ENCODE results near the gene SETD7. TPM values are rescaled to one million over a fixed set of nuclear protein-coding genes. Genes with fewer than 3 reads are reported as not detected.
A peak's percentile ranks its signal among the peaks of the same experiment; 100 is the strongest.

SETD7 gene
- total and polyA plus RNA-seq, 12 donors = 12.0 to 79.2 (median 52.8) TPM

DNA sequence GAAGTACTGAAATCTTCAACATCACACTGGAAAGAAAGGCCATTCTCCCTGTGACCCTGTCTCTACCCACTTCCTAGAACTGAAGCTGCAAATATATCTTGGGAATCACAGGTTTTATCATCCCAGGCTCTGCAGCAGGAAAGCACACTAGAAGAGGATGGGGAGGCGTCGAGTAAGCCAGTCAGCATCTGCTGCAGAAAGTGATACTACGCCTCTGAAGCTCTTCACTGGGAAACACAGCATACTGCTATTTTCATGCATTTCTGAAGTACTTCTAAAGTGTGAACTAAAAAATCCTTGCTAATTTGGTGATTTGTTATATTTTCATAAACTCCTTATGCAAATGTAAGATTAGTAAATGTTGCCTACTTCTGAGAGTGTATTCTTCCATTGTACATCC is 73.0 kb downstream of the SETD7 start:
- intact Hi-C loops (cut with DNase I) = no loop called here
- H3K27ac ChIP-seq = no peak overlapping the region
- H3K9me3 ChIP-seq = no peaks in the 10 kb centered on the region
- 93 to 95% methylated on average over 3 of the region's 3 CpGs for WGBS, 2 donors
- no peaks in the 10 kb centered on the region for H3K27me3 ChIP-seq
- DNase-seq (no peak), ATAC-seq (no peak)
- peaks cover 0 to 5% (median 0%) of the 10 kb centered on the region in 9 donors for H3K4me1 ChIP-seq
- TF ChIP-seq, protein P1, sequence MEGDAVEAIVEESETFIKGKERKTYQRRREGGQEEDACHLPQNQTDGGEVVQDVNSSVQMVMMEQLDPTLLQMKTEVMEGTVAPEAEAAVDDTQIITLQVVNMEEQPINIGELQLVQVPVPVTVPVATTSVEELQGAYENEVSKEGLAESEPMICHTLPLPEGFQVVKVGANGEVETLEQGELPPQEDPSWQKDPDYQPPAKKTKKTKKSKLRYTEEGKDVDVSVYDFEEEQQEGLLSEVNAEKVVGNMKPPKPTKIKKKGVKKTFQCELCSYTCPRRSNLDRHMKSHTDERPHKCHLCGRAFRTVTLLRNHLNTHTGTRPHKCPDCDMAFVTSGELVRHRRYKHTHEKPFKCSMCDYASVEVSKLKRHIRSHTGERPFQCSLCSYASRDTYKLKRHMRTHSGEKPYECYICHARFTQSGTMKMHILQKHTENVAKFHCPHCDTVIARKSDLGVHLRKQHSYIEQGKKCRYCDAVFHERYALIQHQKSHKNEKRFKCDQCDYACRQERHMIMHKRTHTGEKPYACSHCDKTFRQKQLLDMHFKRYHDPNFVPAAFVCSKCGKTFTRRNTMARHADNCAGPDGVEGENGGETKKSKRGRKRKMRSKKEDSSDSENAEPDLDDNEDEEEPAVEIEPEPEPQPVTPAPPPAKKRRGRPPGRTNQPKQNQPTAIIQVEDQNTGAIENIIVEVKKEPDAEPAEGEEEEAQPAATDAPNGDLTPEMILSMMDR (IDR thresholded peaks at IDR 0.05) = no peak
- no peak overlapping the region for H3K4me3 ChIP-seq
- H3K36me3 ChIP-seq = no peaks in the 10 kb centered on the region

DNA sequence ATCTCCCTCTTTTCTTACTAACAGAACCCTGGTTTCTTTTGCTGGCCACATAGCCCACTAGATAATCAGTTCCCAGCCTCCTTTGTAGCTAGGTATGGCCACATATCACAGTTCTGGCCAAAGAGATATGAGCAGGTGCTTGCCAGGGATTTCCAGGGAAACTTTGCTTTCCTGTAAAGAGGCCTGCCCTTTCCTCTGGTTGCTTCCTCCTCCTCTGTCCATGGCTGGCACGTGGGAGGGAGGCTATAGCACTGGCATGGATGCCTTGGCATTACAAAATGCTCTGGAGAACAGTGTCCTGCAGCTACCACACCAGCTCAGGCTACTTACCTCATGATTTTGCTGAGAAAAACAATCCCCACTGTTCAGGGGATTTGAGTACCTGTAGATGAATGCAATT is 74.6 kb downstream of the SETD7 start:
- H3K9me3 ChIP-seq = no peaks in the 10 kb centered on the region
- ATAC-seq (peak in 1 of 8 donors; percentile 76), DNase-seq (no peak)
- no peak overlapping the region for H3K4me3 ChIP-seq
- H3K36me3 ChIP-seq = peaks cover 0 to 3% (median 0%) of the 10 kb centered on the region in 9 donors
- no peaks in the 10 kb centered on the region for H3K27me3 ChIP-seq
- intact Hi-C loops (cut with DNase I) = no loop called here
- H3K4me1 ChIP-seq = peaks cover 0 to 5% (median 0%) of the 10 kb centered on the region in 9 donors
- TF ChIP-seq, protein P1 (IDR thresholded peaks at IDR 0.05) = no peak
- H3K27ac ChIP-seq = no peak overlapping the region
- WGBS, 2 donors = 64 to 79% methylated on average over 1 of the region's 1 CpG

DNA sequence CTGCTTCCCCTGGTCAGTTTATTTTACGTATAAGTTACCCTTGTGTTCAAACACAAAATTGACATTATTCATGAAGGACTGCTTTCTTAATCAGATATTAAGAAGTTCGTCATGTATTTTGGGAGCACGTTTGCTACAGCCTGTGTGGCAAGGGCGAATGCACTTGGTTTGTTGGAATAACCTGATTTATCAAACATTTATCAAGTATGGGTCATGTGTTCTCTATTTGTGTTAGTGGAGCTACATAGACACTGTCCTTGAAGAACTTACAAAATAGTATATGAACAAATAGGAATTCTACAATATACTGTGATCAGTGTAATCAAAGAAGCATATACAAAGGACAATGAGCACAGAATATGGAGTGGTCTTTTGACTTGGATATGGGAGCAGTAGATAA is 79.7 kb downstream of the SETD7 start:
- ATAC-seq = no peak
- H3K4me1 ChIP-seq = peaks cover 0 to 4% (median 0%) of the 10 kb centered on the region in 9 donors
- peaks cover 0 to 12% (median 5%) of the 10 kb centered on the region in 11 donors for H3K9me3 ChIP-seq
- H3K4me3 ChIP-seq = no peak overlapping the region
- TF ChIP-seq, protein P1 (IDR thresholded peaks at IDR 0.05) = no peak
- H3K27ac ChIP-seq = no peak overlapping the region
- intact Hi-C loops (cut with DNase I) = no loop called here
- no peak for DNase-seq
- H3K27me3 ChIP-seq = no peaks in the 10 kb centered on the region
- peaks cover 0 to 38% (median 13%) of the 10 kb centered on the region in 9 donors for H3K36me3 ChIP-seq
- 96% methylated on average over 4 of the region's 4 CpGs for WGBS, 2 donors

DNA sequence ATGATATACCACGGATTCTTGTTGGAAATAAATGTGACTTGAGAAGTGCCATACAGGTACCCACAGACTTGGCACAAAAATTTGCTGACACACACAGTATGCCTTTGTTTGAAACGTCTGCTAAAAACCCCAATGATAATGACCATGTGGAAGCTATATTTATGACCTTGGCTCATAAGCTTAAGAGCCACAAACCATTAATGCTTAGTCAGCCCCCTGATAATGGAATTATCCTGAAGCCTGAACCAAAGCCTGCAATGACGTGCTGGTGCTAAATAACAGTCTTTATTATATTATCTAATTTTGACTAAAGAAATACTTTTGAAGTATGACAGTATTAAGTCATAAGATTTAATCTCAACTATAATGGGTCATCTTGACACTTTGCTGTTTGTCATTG is 83.2 kb downstream of the SETD7 start:
- intact Hi-C loops (cut with DNase I) = no loop called here
- DNase-seq = no peak
- no peaks in the 10 kb centered on the region for H3K27me3 ChIP-seq
- peaks cover 0 to 38% (median 13%) of the 10 kb centered on the region in 9 donors for H3K36me3 ChIP-seq
- WGBS, 2 donors = 72 to 75% methylated on average over 3 of the region's 3 CpGs
- TF ChIP-seq, protein P1 (IDR thresholded peaks at IDR 0.05) = no peak
- H3K4me1 ChIP-seq = peaks cover 0 to 5% (median 0%) of the 10 kb centered on the region in 9 donors
- ATAC-seq = no peak
- peaks cover 0 to 31% (median 17%) of the 10 kb centered on the region in 11 donors for H3K9me3 ChIP-seq
- no peak overlapping the region for H3K4me3 ChIP-seq
- no peak overlapping the region for H3K27ac ChIP-seq
